Body of pancreas (tissue), 4 donors: ENCODE measurements around the gene THSD7A.

Experiments
- POLR2A ChIP-seq, 3 donors: fragments of 450-650 bp; IDR thresholded peaks; one replicate each; pipeline ENCODE4 v1.6.1; 2016; ENCODE audit warnings: antibody characterized with exemption in 3 of 3, mild to moderate bottlenecking in 2 of 3
- TF ChIP-seq, protein P1 (sequence below), 7 experiments: fragments of 450-650 bp in 4 of 7; fragments of 200-600 bp in 3 of 7; sonication (generic) in 3 of 7; IDR thresholded peaks; one replicate each; pipeline ENCODE4 v1.5.1; 2016 to 2019; ENCODE audit warnings: antibody characterized with exemption in 7 of 7

DNA sequence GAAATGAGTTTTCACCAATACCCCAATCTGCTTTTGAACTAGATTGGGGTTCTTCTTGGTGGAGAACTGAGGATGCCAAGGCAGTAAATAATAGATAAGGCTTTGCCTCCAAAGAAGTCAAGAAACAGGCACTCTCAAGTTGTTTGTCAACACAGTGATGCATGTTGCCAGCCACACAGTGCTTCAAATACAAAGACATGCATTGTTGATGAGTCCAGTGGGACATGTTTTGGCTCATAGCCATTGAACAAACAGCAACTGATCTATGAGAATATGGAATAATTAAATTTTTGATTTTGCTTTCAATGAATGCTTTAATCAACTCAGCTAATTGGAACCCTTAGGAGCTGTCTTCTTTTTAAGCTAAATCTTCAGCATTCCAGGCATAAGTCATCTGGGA is 346.4 kb downstream of the THSD7A start:
- TF ChIP-seq, protein P1, sequence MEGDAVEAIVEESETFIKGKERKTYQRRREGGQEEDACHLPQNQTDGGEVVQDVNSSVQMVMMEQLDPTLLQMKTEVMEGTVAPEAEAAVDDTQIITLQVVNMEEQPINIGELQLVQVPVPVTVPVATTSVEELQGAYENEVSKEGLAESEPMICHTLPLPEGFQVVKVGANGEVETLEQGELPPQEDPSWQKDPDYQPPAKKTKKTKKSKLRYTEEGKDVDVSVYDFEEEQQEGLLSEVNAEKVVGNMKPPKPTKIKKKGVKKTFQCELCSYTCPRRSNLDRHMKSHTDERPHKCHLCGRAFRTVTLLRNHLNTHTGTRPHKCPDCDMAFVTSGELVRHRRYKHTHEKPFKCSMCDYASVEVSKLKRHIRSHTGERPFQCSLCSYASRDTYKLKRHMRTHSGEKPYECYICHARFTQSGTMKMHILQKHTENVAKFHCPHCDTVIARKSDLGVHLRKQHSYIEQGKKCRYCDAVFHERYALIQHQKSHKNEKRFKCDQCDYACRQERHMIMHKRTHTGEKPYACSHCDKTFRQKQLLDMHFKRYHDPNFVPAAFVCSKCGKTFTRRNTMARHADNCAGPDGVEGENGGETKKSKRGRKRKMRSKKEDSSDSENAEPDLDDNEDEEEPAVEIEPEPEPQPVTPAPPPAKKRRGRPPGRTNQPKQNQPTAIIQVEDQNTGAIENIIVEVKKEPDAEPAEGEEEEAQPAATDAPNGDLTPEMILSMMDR (IDR thresholded peaks at IDR 0.05), result no peak
- no peak for TF ChIP-seq POLR2A (IDR thresholded peaks at IDR 0.05)
